Neuronal stem cell (in vitro differentiated cells): ENCODE measurements around the gene DEGS2.
A peak's percentile ranks its signal among the peaks of the same experiment; 100 is the strongest.

Source experiments
- DNase-seq: peaks from one replicate; pipeline ENCODE4 v3.0.0-alpha.2; 2013; ENCODE audit warnings: low spot score
- H2AFZ ChIP-seq: one replicate; pipeline ENCODE4 v1.6.1; 2013; ENCODE audit warnings: mild to moderate bottlenecking, low read length, inconsistent platforms
- H2AK5ac ChIP-seq: 2 replicates; pipeline ENCODE4 v1.6.1; 2013; ENCODE audit warnings: low read depth, mild to moderate bottlenecking, inconsistent platforms, low read length, moderate library complexity, mixed read lengths
- H2BK120ac ChIP-seq: 2 replicates; pipeline ENCODE4 v1.6.1; 2013; ENCODE audit warnings: low read depth, mild to moderate bottlenecking, inconsistent platforms, low read length, moderate library complexity, mixed read lengths
- H2BK12ac ChIP-seq: one replicate; pipeline ENCODE4 v1.6.1; 2013; ENCODE audit warnings: low read length, inconsistent platforms
- H2BK15ac ChIP-seq: 2 replicates; pipeline ENCODE4 v1.6.1; 2013; ENCODE audit warnings: mild to moderate bottlenecking, low read length, inconsistent platforms, mixed read lengths
- H2BK5ac ChIP-seq: one replicate; pipeline ENCODE4 v1.6.1; 2013; ENCODE audit warnings: inconsistent platforms, mild to moderate bottlenecking, low read length, moderate library complexity
- H3K14ac ChIP-seq: one replicate; pipeline ENCODE4 v1.6.1; 2013; ENCODE audit warnings: low read length, inconsistent platforms
- H3K18ac ChIP-seq: 2 replicates; pipeline ENCODE4 v1.6.1; 2013; ENCODE audit warnings: low read length, inconsistent platforms
- H3K23ac ChIP-seq: 2 replicates; pipeline ENCODE4 v1.6.1; 2013; ENCODE audit warnings: low read depth, mild to moderate bottlenecking, mixed read lengths, low read length, inconsistent platforms; ENCODE audit not compliant: poor library complexity
- H3K27ac ChIP-seq: replicated peaks from 3 replicates; pipeline ENCODE4 v1.5.1; 2013; ENCODE audit warnings: low read length, inconsistent platforms
- H3K27me3 ChIP-seq, 3 experiments: 2 replicates each; pipeline ENCODE4 v1.6.1; 2013; ENCODE audit warnings: low read length in 3 of 3, mild to moderate bottlenecking in 2 of 3, inconsistent platforms in 1 of 3, low read depth in 1 of 3, mixed read lengths in 1 of 3, moderate library complexity in 1 of 3; ENCODE audit not compliant: control insufficient read depth in 3 of 3, insufficient read depth in 3 of 3
- H3K36me3 ChIP-seq, 2 donors: replicated peaks in 1 of 2; 2 replicates each; pipeline ENCODE4 v1.6.1; 2013; ENCODE audit warnings: low read length in 2 of 2; ENCODE audit not compliant: control insufficient read depth in 2 of 2, insufficient read depth in 2 of 2
- H3K4ac ChIP-seq: 2 replicates; pipeline ENCODE4 v1.6.1; 2013; ENCODE audit warnings: inconsistent platforms, mild to moderate bottlenecking, low read length, moderate library complexity
- H3K4me1 ChIP-seq, 2 donors: 1 replicate in 1 of 2; 2 replicates in 1 of 2; pipeline ENCODE4 v1.6.1; 2013; ENCODE audit warnings: low read length in 2 of 2, low read depth in 1 of 2; ENCODE audit not compliant: control insufficient read depth in 2 of 2, insufficient read depth in 1 of 2
- H3K4me2 ChIP-seq: one replicate; pipeline ENCODE4 v1.6.1; 2013; ENCODE audit warnings: mild to moderate bottlenecking, low read length, inconsistent platforms; ENCODE audit not compliant: insufficient read depth, poor library complexity, severe bottlenecking
- H3K4me3 ChIP-seq, 2 donors: 2 replicates each; pipeline ENCODE4 v1.5.1; 2013; ENCODE audit warnings: low read length in 2 of 2, mild to moderate bottlenecking in 2 of 2, inconsistent platforms in 1 of 2, moderate library complexity in 1 of 2
- H3K79me1 ChIP-seq: one replicate; pipeline ENCODE4 v1.6.1; 2013; ENCODE audit warnings: low read depth, mild to moderate bottlenecking, inconsistent platforms, low read length, moderate library complexity
- H3K9ac ChIP-seq: one replicate; pipeline ENCODE4 v1.6.1; 2013; ENCODE audit warnings: mild to moderate bottlenecking, low read depth, low read length, inconsistent platforms; ENCODE audit not compliant: poor library complexity
- H3K9me3 ChIP-seq, 2 donors: replicated peaks in 1 of 2; 2 replicates each; pipeline versions ENCODE3 to v1.6.1; 2013; ENCODE audit warnings: low read length in 2 of 2, mild to moderate bottlenecking in 2 of 2, inconsistent platforms in 1 of 2, low read depth in 1 of 2, mixed read lengths in 1 of 2, moderate library complexity in 1 of 2; ENCODE audit not compliant: control insufficient read depth in 2 of 2, insufficient read depth in 1 of 2
- H4K8ac ChIP-seq: one replicate; pipeline ENCODE4 v1.6.1; 2013; ENCODE audit warnings: low read depth, mild to moderate bottlenecking, inconsistent platforms, low read length, moderate library complexity
- H4K91ac ChIP-seq: one replicate; pipeline ENCODE4 v1.6.1; 2013; ENCODE audit warnings: low read length, low read depth, mild to moderate bottlenecking, inconsistent platforms; ENCODE audit not compliant: poor library complexity
- WGBS, 2 donors: extraction: QIAGEN DNeasy Blood & Tissue Kit; methylation state at CpG; one replicate each; pipeline ENCODE4 v1.1.7; 2013; ENCODE audit warnings: missing lambda C conversion rate in 2 of 2, mixed read lengths in 1 of 2; ENCODE audit not compliant: insufficient read length in 2 of 2, insufficient replicate concordance in 1 of 2; ENCODE audit errors: extremely low coverage in 2 of 2; 5-methylcytosine and 5-hydroxymethylcytosine counted together

DEGS2 gene

GRCh38 chr14:100170880-100171279 lies 11.4 kb upstream of the DEGS2 start:
- Histone ChIP-seq H3K9me3 (no peaks in the 10 kb centered on the region), H2BK12ac (no peak overlapping the region), H3K4ac (no peak overlapping the region), H3K18ac (no peak overlapping the region), H3K27ac (no peak overlapping the region), H3K4me2 (no peak overlapping the region), H2BK5ac (no peak overlapping the region), H3K4me1 (peaks cover 0 to 2% of the 10 kb centered on the region in 2 donors), H3K79me1 (no peaks in the 10 kb centered on the region), H3K4me3 (no peak overlapping the region), H3K9ac (no peak overlapping the region), H4K91ac (no peak overlapping the region), H3K23ac (no peak overlapping the region), H4K8ac (no peak overlapping the region), H3K14ac (no peak overlapping the region), H2AK5ac (no peak overlapping the region), H3K36me3 (no peaks in the 10 kb centered on the region), H2BK15ac (no peak overlapping the region), H2BK120ac (no peak overlapping the region), H3K27me3 (peaks cover 0 to 11% (median 8%) of the 10 kb centered on the region in 3 experiments), H2AFZ (no peak overlapping the region)
- DNase-seq: no peak
- no CpG with 5 or more reads among the region's 2 CpGs for WGBS, 2 donors

GRCh38 chr14:100168506-100168905 lies 9.1 kb upstream of the DEGS2 start:
- WGBS, 2 donors: no CpG with 5 or more reads among the region's 1 CpG
- Histone ChIP-seq H3K9ac (no peak overlapping the region), H3K27me3 (peaks cover 2 to 17% (median 15%) of the 10 kb centered on the region in 3 experiments), H3K79me1 (no peaks in the 10 kb centered on the region), H2AK5ac (no peak overlapping the region), H2AFZ (no peak overlapping the region), H4K8ac (no peak overlapping the region), H2BK12ac (no peak overlapping the region), H2BK5ac (no peak overlapping the region), H3K4me1 (peaks cover 0 to 2% of the 10 kb centered on the region in 2 donors), H3K14ac (no peak overlapping the region), H3K4ac (no peak overlapping the region), H3K27ac (no peak overlapping the region), H3K4me2 (no peak overlapping the region), H3K36me3 (no peaks in the 10 kb centered on the region), H3K9me3 (no peaks in the 10 kb centered on the region), H2BK120ac (no peak overlapping the region), H3K18ac (no peak overlapping the region), H3K23ac (no peak overlapping the region), H3K4me3 (no peak overlapping the region), H4K91ac (no peak overlapping the region), H2BK15ac (no peak overlapping the region)
- no peak for DNase-seq

GRCh38 chr14:100165831-100166440 lies 6.5 kb upstream of the DEGS2 start:
- Histone ChIP-seq H2AK5ac (no peak overlapping the region), H2BK12ac (no peak overlapping the region), H3K4me3 (peak overlapping the region in 1 of 2 donors; percentile 25), H3K14ac (no peak overlapping the region), H3K27me3 (peaks cover 2 to 25% (median 24%) of the 10 kb centered on the region in 3 experiments), H3K4me1 (peaks cover 0 to 2% of the 10 kb centered on the region in 2 donors), H4K8ac (no peak overlapping the region), H3K23ac (no peak overlapping the region), H3K36me3 (no peaks in the 10 kb centered on the region), H3K9ac (no peak overlapping the region), H3K27ac (no peak overlapping the region), H3K18ac (peak overlapping the region; percentile 88), H2BK5ac (no peak overlapping the region), H3K79me1 (no peaks in the 10 kb centered on the region), H2BK15ac (peak overlapping the region; percentile 49), H2AFZ (no peak overlapping the region), H3K4me2 (peak overlapping the region; percentile 54), H3K4ac (no peak overlapping the region), H3K9me3 (no peaks in the 10 kb centered on the region), H4K91ac (no peak overlapping the region), H2BK120ac (no peak overlapping the region)
- DNase-seq: no peak
- no CpG with 5 or more reads among the region's 16 CpGs for WGBS, 2 donors

DNA sequence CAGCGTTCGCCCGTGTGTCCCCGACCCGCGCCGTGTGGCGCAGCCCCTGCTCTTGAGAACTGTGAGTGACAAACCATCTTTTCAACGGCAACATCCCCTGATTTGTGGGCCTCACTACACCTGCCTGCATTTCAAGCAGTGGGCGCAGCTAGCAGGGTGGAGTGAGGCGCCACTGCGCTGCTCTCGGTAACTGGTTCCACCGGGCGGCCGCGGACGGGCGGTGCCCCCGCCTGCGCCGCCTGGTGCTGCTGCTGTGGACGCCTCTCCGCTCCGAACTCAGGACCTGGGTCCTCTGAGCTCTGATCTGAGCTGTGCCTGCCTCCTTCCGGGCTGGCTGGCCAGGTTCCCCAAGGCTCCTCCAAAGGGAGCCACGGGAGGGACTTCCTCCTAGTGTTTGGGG lies 5.9 kb upstream of the DEGS2 start:
- Histone ChIP-seq H3K27me3 (peaks cover 5 to 31% (median 28%) of the 10 kb centered on the region in 3 experiments), H3K18ac (peak overlapping the region; percentile 86), H3K14ac (no peak overlapping the region), H2BK12ac (no peak overlapping the region), H3K79me1 (no peaks in the 10 kb centered on the region), H3K4ac (no peak overlapping the region), H2BK120ac (no peak overlapping the region), H2AFZ (no peak overlapping the region), H3K23ac (no peak overlapping the region), H3K27ac (no peak overlapping the region), H2BK5ac (no peak overlapping the region), H2AK5ac (no peak overlapping the region), H4K8ac (no peak overlapping the region), H2BK15ac (no peak overlapping the region), H3K4me3 (peak overlapping the region in 1 of 2 donors; percentile 25), H3K4me2 (peak overlapping the region; percentile 38), H3K4me1 (peaks cover 0 to 2% of the 10 kb centered on the region in 2 donors), H3K9me3 (peaks cover 0 to 3% of the 10 kb centered on the region in 2 donors), H3K36me3 (no peaks in the 10 kb centered on the region), H4K91ac (no peak overlapping the region), H3K9ac (no peak overlapping the region)
- WGBS, 2 donors: no CpG with 5 or more reads among the region's 27 CpGs
- DNase-seq: no peak
